HG03064 (cell line): ENCODE results near the gene KCNJ6.
"Not testable (repeated sequence)": the region's sequence is repeated elsewhere in the genome, so short reads cannot be mapped to it uniquely, and the experiment has no call there.

ENCODE experiments used
- ATAC-seq: cut with Tn5 transposase; IDR thresholded peaks from one replicate; pipeline ENCODE4 v1.9.1; 2021; ENCODE audit warnings: low read depth; ENCODE audit not compliant: unreplicated experiment

KCNJ6 gene

DNA sequence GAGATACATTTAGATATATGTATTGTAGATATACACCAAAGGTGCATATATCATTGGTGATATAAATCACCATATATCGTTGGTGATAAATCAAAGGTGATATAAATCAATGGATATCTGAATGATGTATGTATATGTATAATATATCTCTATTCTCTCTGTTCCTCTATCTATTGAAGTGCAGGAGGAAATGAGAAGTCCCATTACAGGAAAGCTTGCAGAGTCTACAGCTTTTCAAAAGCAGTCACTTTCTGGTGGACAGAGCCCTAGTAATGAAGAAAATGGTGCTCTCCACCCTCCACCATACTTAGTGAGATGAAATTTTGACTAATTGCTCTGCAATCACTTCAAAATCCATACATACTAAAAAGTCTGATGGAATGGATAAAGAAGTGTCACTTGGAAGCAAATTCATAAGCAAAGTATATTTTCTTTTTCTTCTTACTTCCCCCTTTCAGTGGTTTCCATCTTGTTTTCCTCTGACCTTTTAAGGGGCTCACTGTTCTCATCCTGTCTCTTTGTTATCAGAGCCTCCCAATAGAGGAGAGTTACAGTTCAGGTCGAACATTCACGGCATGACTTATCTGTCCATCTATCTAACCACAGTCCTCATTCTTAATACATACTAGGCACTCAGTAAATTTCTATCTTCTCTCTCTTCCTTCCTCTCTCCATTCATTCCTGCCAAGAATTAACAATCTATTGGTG, 227.2 kb downstream of the KCNJ6 start:
- no peak for ATAC-seq

DNA sequence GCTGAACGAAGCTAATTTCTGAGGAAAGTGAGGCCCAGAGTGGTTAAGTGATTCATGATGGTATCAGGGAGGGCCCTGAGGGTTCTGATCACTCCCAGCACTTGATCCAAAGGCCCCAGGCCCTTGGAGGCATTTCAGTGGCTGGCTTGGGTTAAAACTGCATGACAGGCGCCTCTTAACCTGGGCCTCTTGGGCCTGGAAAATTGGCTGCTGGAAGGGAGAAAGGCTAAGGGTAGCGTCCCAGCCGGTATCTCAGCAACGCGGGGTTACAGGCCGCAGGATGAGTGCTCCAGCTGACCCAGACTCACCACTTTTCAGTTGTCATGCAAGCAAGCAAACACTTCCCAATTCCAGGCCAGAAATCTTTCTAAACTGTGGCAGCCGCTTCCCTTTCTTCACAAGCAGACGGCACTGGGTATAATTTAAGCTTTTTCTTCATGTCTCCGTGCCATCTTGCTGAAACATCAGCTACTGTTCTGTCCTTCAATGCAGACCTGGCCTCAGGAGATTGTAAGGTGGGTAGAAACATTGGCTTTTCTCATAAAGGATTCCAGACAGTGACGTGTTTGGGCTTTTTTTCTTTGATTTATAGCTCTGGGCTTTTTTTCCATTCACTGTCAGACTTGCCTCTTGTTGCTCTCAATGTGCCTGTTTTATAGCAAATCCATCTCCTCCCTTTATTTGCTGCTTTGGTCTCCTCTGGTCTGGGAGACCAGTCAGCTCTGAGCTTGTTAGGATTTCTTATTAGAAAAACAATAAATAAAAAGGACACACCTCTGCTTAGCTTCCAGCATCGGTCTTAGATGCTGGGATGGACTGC, 229.1 kb downstream of the KCNJ6 start:
- no peak for ATAC-seq

DNA sequence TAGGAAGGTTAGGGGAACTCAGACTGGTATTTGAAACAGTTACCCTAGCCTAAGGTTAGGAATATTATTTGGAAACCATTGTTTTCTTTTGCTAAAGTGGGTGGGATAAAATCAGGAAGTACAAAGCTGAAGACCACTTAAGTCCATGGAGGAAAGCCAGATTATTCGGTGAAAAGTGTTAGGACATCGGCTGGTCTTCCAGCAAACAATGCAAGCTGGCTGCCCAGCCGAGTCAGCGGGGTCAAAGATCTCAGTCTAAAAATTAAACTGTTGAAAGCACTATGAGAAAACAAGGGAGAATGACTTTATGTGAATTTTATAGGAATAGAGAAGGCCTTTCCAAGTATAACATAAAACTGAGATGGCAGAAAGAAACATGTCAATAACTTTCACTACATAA, 231.7 kb downstream of the KCNJ6 start:
- ATAC-seq, result no peak

DNA sequence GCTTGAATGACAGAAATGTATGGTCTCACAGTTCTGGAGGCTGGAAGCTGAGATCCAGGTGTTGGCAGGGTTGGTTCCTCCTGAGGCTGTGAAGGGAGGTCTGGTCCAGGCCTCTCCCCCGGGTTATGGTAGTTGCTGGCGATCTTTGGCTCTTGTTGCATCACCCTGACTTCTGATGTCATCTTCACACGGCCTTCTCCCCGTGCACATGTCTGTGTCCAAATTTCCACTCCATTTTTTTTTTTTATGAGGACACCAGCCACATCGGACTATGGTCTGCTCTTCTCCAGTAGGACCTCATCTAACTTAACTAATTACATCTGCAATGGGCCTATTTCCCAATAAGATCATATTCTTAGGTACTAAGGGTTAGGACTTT, 232.2 kb downstream of the KCNJ6 start:
- ATAC-seq, result no peak

DNA sequence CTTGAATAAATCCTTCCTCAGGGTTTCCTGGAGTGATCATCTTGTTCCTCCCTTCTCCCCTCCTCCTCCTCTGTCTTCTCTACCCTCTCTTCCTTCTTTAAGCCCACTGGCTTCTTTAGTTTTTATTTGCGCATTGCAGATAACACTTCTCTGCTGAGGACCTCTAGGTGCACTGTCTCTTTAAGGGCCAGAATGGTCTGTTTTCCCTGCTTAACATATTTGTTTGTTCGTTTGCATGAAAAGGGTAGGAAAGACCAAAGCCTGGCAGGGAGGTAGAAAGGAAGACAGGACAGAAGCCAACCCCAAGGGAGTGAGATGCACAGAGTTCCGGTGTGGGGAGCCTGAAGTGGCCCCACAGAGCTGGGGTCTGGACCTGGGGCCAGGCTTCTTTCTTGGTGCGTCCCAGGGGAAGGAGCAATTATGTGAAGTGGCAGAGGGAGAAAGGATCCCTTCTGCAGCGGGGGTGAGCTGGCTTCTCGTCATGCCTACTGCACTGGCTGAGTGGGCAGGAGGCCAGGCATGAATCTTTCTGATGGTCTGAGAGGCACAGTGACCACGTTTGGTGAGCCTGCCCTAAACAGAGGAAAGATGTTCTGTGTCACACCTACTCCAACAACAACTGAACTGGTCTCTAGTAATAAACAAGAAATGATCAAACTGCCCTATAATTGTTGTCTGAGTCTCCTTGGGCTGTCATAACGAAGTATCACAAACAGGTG, 232.7 kb downstream of the KCNJ6 start:
- no peak for ATAC-seq

DNA sequence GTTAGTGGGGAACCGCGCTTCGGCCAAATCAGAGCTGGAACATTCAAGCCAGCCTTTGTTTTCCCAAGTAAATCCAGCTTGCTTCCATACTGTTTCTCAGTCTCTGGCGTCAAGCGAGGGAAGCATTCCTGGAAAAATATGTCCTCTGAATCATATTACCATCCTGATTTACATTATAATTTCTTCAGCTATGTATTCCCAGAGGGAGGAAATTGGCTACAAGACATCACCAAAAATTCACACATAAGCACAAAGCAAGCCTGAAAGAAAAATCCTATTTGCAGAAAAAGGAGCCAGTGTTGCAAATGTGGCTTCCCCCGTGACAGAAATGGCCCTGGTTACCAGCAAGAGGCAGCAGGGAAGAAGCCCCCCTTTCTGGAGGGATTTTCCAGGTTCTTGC, 233.3 kb downstream of the KCNJ6 start:
- ATAC-seq, result no peak

DNA sequence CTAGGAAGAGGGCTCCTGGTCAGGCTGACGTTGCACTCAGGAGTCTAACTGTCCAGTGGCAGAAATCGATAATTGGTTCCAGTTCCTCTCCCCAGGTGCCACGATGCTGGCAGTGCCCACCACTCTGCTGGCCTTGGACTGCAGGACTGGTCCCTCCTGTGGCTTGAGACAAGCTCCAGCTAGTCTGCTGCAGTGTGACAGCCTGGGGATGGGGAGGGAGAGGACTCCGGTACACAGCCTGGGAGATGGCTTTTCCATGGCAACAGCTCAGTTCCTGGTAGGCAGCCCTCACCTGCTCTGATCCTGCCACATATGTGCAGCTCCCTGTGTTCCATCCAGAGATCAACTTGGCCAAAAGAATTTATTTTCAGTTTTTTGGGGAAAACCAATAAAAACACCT, 239.3 kb downstream of the KCNJ6 start:
- ATAC-seq, result no peak

DNA sequence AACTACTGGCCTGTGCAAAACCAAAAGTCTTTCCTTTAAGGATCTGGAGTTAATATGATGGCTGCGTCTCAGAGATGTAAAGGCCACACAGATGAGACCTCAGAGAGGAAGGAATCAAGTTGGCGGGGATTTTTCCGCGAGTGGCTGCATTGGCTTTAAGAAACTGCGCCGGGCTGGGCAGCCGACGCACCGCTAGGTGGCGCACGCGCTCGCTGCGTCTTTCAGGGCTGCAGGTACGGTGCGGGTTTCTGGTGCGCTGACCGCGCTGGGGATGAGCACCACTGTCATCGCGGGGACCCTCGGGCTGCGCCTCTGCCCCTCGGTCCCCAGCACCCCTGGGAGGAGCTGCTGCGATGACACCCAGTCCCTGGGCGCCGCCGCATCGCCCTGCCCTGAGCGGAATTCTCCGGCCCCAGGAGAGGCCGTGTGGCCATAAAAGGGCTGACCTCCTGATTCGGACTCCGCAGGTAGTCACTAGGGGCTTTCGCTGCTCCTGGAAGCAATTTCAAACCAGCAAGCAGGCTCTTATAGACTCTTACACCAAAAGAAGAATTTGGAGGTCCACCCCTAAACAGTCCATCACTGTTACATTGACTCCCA, 241.0 kb downstream of the KCNJ6 start:
- no peak for ATAC-seq

DNA sequence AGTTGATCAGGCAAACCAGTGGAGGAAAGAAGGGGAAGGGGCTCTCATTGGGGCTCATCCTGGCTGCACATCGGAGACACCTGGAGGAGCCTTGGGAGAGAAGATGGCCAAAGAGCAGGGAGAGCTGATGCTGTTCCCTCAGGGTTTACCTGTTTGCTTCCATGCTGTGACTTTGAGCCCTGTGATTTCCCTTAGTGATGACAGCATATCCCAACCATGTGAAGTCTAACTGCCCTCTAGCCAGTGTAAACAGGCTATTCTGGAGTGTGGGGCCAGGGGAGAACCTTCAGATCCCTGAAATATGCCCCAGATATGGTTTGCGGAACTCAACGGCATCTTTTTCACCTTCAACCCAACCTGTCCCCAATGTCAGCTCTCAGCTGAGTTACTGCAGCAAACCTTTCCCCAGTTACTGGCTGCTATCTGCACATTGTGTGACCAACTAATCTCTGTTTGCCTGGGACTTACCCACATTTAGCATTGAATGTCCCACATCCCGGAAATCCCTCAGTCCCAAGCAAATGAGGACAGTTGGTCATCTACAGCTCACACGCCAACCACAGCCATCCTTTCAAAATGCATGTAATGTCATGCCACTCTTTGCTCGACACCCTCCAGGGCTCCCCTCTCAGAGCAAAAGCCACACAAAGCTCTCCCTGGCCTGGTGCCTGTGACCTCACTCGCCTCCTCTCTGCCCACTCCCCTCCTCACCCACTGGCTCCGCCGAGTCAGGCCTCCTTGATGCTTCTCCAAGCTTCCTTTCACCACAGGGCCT, 242.3 kb downstream of the KCNJ6 start:
- ATAC-seq, result no peak

DNA sequence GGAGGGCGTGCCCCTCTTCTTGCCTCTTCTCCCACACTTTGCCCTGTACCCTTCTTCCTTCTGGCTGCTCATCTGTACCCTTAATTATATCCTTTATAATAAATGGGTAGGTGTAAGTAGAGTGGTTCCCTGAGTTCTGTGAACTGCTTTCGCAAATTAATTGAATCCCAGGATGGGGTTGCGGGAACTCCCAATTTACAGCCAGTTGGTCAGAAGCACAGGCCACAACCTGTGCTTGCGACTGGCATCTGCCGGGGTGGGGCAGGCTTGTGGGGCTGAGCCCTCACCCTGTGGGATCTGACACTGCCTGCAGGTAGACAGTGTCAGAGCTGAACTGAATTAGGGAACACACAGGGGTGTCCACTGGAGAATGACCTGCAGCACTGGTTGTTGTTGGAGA, 244.9 kb downstream of the KCNJ6 start:
- no peak for ATAC-seq

DNA sequence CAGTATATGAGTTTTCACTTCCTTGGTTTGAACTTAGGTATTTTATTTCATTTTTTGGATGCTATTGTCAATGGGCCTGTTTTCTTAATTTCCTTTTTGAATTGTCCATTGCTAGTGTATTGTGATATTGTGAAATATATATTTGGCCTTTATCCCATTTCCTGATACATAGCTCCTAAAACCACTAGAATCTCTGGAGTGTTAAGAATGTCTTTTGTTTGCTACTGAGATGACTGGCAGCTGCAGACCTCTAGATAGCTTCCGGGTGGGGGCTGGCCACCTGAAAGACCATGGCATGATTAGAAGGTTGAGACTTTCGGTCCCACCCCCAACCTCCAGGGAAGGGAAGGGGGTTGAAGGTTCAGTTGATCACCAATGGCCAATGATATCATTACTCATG, 245.4 kb downstream of the KCNJ6 start:
- no peak for ATAC-seq

DNA sequence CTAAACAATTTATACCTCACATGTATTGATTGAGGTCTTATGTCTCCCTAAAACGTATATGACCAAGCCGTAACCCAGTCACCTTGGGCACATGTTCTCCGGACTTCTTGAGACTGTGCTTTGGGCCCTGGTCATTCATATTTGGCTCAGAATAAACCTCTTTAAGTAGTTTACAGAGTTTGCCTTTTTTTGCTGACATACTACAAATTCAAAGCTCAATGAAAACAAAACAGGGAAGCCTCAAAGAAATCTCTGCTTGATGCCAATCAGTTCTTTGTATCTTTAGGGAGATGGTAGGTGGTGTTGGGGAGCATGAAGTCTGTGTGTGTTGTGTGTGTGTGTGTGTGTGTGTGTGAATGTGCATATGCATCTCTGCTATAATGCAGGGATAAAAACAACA, 247.0 kb downstream of the KCNJ6 start:
- ATAC-seq, result no peak

DNA sequence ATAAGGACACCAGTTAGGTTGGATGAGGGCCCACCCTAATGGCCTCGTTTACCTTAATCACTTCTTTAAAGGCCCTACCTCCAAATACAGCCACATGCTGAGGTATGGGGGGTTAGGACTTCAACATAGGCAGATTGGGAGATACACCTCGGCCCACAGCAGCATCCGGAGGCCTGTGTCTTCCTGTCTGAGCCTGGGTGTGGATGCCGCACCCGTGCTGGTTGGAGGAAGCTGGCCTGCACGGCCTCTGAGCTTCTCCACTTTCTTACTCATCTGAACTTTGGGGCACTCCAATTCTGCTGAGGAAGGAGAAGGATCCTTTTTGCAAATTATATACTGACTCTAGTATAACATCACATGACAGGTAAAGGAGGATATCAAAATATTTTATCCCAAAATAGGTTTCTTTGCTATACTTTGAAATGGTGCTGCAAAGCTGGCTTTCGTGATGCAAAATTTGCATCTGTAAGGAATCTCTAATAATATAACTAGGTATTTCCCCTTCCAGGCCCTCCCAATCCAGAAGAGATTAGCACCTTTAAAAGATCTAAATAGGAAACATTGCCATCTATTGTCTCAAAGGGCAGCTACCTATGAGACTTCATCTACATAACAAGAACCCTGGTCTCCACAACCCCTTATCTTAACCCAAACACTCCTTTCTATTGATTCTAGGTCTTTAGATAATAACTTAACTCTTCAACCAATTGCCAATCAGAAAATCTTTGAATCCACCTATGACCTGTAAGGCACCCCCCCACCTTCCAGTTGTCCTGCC, 247.6 kb downstream of the KCNJ6 start:
- ATAC-seq, result no peak

DNA sequence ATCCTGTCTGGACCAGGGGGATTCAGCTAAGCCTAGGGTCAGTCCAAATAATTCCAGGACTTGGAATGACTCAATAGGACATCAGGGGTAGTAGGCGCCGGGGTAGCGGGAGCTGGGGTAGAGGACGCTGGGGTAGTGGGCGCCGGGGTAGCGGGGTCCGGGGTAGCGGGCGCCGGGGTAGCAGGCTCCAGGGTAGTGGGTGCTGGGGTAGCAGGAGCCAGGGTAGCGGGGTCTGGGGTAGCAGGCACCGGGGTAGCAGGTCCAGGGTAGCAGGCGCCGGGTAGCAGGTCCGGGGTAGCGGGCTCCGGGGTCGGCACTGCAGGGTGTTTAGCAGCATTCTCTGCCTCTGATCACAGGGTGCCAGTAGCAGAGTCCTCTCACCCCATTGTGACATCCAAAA, 248.9 kb downstream of the KCNJ6 start:
- ATAC-seq, result no peak

DNA sequence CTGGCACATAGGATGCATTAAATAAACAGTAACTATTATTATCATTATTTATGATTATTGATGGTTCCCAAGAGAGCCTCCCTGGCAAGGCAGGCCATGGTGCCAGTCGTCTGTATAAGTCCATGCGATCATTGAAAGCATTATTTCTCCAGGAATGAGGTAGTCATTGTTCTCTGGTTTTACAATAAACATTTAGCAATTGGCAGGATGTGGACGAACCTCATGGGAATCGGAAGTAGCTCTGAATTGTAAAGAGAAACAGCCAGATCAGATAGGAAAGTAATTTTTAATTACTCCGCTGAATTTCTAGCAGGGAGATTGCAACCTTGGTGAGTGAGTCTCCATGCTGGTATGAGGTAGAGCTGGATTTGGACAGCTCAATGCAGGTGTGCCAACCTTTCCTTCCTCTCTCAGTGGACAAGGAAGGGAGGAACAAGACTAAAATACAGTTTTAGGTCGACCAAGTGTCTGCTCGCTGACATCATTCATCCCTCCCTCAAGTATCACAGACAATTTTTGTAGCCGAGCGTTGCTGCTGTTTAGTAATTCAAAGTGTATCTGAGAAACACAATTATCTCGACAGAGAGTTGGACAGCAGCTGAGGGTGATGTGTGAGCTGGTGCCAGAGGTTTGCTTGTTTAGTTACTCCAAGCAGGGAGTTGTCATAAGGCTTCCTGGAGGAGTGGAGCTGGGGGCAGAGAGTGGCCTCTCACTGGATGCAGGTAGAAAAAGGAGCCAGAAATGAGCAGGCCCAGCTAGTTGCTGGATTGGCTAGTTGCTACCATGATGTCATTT, 250.8 kb downstream of the KCNJ6 start:
- ATAC-seq, result no peak

DNA sequence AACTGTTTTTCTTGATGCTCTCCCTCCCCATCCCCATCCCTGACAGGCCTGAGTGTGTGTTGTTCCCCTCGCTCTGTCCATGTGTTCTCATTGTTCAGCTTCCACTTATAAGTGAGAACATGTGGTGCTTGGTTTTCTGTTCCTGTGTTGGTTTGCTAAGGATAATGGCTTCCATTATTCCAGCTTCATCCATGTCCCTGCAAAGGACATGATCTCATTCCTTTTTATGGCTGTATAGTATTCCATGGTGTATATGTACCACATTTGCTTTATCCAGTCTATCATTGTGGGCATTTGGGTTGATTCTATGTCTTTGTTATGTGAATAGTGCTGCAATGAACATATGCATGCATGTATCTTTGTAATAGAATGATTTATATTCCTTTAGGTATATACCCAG, 254.0 kb downstream of the KCNJ6 start:
- ATAC-seq, result not testable (repeated sequence)

DNA sequence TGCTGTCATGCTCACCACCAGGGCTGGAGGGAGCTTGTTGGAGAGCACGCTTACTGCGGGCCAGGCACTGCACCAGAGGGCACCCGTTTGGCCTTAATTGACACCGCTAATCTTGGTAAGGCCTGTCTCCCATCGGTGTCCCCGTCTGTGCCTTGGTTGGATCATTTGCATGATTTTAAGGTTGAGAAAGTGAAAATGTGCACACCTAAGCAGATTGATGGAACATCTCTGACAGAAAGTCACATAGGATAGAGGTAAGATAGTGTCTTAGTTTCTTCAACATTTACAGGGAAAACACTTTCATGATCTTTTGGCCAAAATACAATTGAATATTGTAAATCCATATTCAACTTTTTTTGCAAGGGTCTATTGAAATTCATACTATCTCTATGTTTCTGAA, 255.5 kb downstream of the KCNJ6 start:
- no peak for ATAC-seq

DNA sequence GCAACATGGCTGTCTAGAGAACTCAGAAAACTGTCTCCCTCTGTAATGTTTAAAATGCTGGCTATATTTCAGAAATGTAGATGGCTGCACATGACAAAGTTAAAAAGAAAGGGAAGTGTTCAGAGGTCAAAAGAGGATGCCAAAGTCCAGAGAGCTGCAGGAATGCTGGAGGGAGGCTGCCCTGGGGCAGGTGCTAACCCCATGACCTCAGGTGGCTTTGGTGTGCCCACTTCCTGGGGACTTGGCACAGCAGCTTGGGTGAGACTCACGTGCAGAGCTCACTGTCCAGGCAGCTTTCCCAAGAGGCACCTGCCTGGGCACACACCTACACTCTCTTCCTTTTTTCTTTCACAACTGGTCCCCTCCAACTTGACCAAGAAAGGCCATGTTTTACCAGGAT, 256.4 kb downstream of the KCNJ6 start:
- no peak for ATAC-seq
